Measurements from ENCODE around the gene SMYD5.

Gene SMYD5

GRCh38 chr2:73268830-73269685 lies 55.0 kb downstream of the SMYD5 start:
- Mint-ChIP-seq H3K4me1 (peaks cover 29% of the 10 kb centered on the region), H3K4me3 (peak overlapping the region; percentile 55), H3K36me3 (ENCODE audit: insufficient read depth) (peaks cover 5% of the 10 kb centered on the region), H3K9me3 (no peaks in the 10 kb centered on the region), H3K27ac (ENCODE audit: low read depth) (peak overlapping the region; percentile 47), H3K27me3 (no peaks in the 10 kb centered on the region)
- DNase-seq (ENCODE audit: low spot score in 2 of 2) (peak; percentile 52 to 54), ATAC-seq (replicated peaks; ENCODE audit: extremely low read depth, poor library complexity, severe bottlenecking) (peak; percentile 92)

- H3K4me1 Mint-ChIP-seq, result peaks cover 29% of the 10 kb centered on the region
- no peak overlapping the region for H3K27ac Mint-ChIP-seq (ENCODE audit: low read depth)
- H3K36me3 Mint-ChIP-seq (ENCODE audit: insufficient read depth), result peaks cover 3% of the 10 kb centered on the region
- DNase-seq (ENCODE audit: low spot score in 2 of 2) (no peak), ATAC-seq (replicated peaks; ENCODE audit: extremely low read depth, poor library complexity, severe bottlenecking) (peak; percentile 3)
- peak overlapping the region; percentile 55 for H3K4me3 Mint-ChIP-seq
- no peaks in the 10 kb centered on the region for H3K9me3 Mint-ChIP-seq
- H3K27me3 Mint-ChIP-seq, result no peaks in the 10 kb centered on the region
These were observed 55.8 kb downstream of the SMYD5 start for GRCh38 chr2:73269686-73270465.

GRCh38 chr2:73272270-73272669 lies 58.2 kb downstream of the SMYD5 start:
- DNase-seq (ENCODE audit: low spot score in 2 of 2) (no peak), ATAC-seq (replicated peaks; ENCODE audit: extremely low read depth, poor library complexity, severe bottlenecking) (no peak)
- H3K4me3 Mint-ChIP-seq, result no peak overlapping the region
- peaks cover 5% of the 10 kb centered on the region for H3K36me3 Mint-ChIP-seq (ENCODE audit: insufficient read depth)
- peaks cover 23% of the 10 kb centered on the region for H3K4me1 Mint-ChIP-seq
- no peak overlapping the region for H3K27ac Mint-ChIP-seq (ENCODE audit: low read depth)
- no peaks in the 10 kb centered on the region for H3K27me3 Mint-ChIP-seq
- H3K9me3 Mint-ChIP-seq, result no peaks in the 10 kb centered on the region

Measured in central memory CD8-positive, alpha-beta T cell (primary cell).